Peyer's patch (tissue), 4 donors: ENCODE measurements around the gene WBP2.

ENCODE experiments used
- POLR2A ChIP-seq, 2 donors: fragments of 450-650 bp; IDR thresholded peaks; one replicate each; pipeline ENCODE4 v1.5.1; 2017; ENCODE audit warnings: antibody characterized with exemption in 2 of 2, mild to moderate bottlenecking in 2 of 2, moderate library complexity in 2 of 2
- TF ChIP-seq, protein P1 (sequence below), 6 experiments: fragments of 450-650 bp in 4 of 6; fragments of 200-600 bp in 2 of 6; sonication (generic) in 1 of 6; IDR thresholded peaks; one replicate each; pipeline ENCODE4 v1.5.1; 2017 to 2019; ENCODE audit warnings: antibody characterized with exemption in 6 of 6, mild to moderate bottlenecking in 3 of 6, moderate library complexity in 1 of 6

DNA sequence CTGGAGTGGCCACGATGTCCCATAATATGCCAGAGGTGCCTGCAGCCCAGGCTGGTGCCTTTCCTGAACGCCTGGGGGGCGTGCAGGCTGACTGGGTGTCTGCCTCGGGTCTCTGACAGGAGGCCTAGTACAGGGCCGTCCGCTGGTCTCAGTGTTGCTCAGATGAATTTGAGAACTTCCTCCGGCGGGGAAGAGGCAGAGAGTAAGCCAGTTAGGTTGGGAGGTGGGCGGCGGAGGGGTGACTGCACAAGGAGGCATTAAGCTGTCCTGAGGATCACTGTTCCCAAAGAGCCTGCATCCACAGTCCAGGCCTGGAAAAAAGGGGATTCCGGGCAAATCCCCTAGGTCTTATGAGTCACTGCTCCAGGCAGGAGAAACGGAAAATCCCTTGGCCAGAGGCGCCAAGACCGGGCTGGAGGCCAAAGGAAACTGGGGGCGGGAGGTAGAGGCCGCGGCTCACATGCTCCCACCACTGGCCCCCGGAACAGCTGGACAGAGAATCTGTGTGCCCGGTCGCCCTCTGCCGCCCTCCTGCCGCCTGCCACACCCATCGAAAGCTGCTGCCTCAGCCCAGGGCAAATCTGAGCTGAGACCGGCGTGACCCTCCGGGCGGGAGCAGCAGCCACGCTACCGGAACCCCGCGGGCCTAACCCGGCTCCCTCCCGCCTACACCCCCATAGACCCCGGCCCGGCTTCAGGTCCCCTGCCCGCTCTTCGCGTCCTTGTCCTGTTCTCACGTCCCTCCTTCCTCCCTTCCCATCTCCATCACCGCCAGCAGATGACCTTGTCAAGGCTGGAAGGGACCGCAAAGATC, 22.0 kb upstream of the WBP2 start:
- TF ChIP-seq, protein P1, sequence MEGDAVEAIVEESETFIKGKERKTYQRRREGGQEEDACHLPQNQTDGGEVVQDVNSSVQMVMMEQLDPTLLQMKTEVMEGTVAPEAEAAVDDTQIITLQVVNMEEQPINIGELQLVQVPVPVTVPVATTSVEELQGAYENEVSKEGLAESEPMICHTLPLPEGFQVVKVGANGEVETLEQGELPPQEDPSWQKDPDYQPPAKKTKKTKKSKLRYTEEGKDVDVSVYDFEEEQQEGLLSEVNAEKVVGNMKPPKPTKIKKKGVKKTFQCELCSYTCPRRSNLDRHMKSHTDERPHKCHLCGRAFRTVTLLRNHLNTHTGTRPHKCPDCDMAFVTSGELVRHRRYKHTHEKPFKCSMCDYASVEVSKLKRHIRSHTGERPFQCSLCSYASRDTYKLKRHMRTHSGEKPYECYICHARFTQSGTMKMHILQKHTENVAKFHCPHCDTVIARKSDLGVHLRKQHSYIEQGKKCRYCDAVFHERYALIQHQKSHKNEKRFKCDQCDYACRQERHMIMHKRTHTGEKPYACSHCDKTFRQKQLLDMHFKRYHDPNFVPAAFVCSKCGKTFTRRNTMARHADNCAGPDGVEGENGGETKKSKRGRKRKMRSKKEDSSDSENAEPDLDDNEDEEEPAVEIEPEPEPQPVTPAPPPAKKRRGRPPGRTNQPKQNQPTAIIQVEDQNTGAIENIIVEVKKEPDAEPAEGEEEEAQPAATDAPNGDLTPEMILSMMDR (IDR thresholded peaks at IDR 0.05), result no peak
- TF ChIP-seq POLR2A (IDR thresholded peaks at IDR 0.05), result no peak
